HepG2 (cell line): ENCODE data around the gene CDK3. TPM values are rescaled to one million over a fixed set of nuclear protein-coding genes. Genes with fewer than 3 reads are reported as not detected.

Experiments used
- MAFK ChIP-seq, 2 experiments: IDR thresholded peaks in 1 of 2; conservative IDR thresholded peaks in 1 of 2; 2 replicates each; pipeline ENCODE4 v1.6.1; 2011; ENCODE audit warnings: improper control_type of control experiment in 2 of 2, low read length in 2 of 2
- PLRG1 ChIP-seq: fragments of 450-650 bp; conservative IDR thresholded peaks from 2 replicates; pipeline ENCODE4 v1.6.1; 2016
- RARG ChIP-seq: sonication (generic); formaldehyde crosslinking; IDR thresholded peaks from 2 replicates; pipeline ENCODE4 v1.4.0; 2020; ENCODE audit warnings: low read depth, mild to moderate bottlenecking, missing genetic modification reagents
- polyA plus RNA-seq, 8 experiments: library from polyadenylated mRNA; depleted of rRNA in 3 of 8; stranded (reverse) in 7 of 8; unstranded in 1 of 8; fragments of >200 nt; fragmentation: Illumina TruSeq in 4 of 8; extraction: Trizol in 4 of 8; gene quantifications; 2 replicates each; pipeline versions ENCODE4 v1.2.1 to v1.2.3, GENCODE V29; 2011 to 2016; ENCODE audit warnings: low read depth in 4 of 8, missing spikeins in 1 of 8, mixed read lengths in 1 of 8; ENCODE audit not compliant: insufficient read depth in 1 of 8
- total RNA-seq, 5 experiments: library from RNA; depleted of rRNA; stranded (reverse); fragments of >200 nt; fragmentation: Illumina TruSeq; extraction: Trizol; gene quantifications; 2 replicates each; pipeline ENCODE4 v1.2.3, GENCODE V29; 2016; ENCODE audit warnings: low read depth in 1 of 5
- TF ChIP-seq, protein P1 (sequence below): sonication (generic); formaldehyde crosslinking; IDR thresholded peaks from 2 replicates; pipeline ENCODE4 v1.4.0; 2020; ENCODE audit warnings: missing genetic modification reagents
- TF ChIP-seq, protein P2 (sequence below): IDR thresholded peaks from 2 replicates; pipeline ENCODE4 v1.6.1; 2012; ENCODE audit warnings: low read length, improper control_type of control experiment
- TF ChIP-seq, protein P3 (sequence below): sonication (generic); formaldehyde crosslinking; IDR thresholded peaks from 2 replicates; pipeline ENCODE4 v1.4.0; 2020; ENCODE audit warnings: missing genetic modification reagents
- TF ChIP-seq, protein P4 (sequence below): sonication (generic); formaldehyde crosslinking; IDR thresholded peaks from 2 replicates; pipeline ENCODE4 v1.4.0; 2020; ENCODE audit warnings: missing genetic modification reagents, borderline replicate concordance
- TF ChIP-seq, protein P5 (sequence below): sonication (generic); formaldehyde crosslinking; IDR thresholded peaks from 2 replicates; pipeline ENCODE4 v1.4.0; 2020; ENCODE audit warnings: mild to moderate bottlenecking, missing genetic modification reagents, borderline replicate concordance

Gene CDK3
- total and polyA plus RNA-seq, 2 of the 13 experiments (the other 11 are each of a cell fraction or from before 2014, with no cell fraction given), result 5.8 to 11.4 TPM

DNA sequence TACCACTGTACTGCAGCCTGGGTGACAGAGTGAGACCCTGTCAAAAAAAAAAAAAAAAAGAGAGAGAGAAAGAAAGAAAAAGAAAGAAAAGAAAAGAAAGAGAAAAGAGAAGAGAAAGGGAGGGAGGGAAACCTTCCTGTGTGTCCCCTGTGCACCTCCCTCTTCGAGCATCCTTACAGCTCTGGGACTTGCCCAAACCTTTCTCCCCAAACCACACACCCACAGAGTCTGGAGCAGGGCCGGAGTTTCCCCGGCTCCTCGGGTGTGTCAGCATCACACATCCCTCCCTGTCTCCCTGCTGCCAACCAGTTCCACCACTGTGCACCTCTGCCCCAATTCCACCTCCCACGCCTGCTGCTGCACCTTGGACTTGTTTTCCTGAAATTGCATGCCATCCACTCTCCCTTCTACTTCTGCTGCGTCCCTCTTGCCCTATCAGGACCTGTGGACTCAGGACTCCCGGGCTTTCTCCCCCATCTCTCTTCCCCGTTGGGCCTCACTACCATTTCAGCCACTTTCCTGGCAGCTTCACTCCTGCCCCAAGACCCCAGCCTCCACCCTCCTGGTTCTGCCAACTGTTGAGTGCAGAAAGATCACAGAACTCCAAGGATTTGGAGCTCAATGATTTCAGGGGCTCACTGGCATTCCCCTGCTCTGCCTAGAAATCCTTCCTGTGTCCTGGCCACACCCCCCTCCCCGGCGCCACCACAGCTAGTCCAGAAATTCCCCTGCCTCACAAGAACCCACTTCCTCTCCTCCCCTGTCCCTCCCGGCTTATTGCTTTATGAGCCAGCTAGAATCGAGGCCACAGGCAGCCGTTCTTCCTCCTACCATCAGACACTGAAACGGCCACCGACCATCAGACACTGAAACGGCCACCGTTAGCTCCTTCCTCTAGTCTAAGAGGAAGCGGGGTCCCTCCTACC lies 3.7 kb upstream of the CDK3 start (continued):
- TF ChIP-seq, protein P1, sequence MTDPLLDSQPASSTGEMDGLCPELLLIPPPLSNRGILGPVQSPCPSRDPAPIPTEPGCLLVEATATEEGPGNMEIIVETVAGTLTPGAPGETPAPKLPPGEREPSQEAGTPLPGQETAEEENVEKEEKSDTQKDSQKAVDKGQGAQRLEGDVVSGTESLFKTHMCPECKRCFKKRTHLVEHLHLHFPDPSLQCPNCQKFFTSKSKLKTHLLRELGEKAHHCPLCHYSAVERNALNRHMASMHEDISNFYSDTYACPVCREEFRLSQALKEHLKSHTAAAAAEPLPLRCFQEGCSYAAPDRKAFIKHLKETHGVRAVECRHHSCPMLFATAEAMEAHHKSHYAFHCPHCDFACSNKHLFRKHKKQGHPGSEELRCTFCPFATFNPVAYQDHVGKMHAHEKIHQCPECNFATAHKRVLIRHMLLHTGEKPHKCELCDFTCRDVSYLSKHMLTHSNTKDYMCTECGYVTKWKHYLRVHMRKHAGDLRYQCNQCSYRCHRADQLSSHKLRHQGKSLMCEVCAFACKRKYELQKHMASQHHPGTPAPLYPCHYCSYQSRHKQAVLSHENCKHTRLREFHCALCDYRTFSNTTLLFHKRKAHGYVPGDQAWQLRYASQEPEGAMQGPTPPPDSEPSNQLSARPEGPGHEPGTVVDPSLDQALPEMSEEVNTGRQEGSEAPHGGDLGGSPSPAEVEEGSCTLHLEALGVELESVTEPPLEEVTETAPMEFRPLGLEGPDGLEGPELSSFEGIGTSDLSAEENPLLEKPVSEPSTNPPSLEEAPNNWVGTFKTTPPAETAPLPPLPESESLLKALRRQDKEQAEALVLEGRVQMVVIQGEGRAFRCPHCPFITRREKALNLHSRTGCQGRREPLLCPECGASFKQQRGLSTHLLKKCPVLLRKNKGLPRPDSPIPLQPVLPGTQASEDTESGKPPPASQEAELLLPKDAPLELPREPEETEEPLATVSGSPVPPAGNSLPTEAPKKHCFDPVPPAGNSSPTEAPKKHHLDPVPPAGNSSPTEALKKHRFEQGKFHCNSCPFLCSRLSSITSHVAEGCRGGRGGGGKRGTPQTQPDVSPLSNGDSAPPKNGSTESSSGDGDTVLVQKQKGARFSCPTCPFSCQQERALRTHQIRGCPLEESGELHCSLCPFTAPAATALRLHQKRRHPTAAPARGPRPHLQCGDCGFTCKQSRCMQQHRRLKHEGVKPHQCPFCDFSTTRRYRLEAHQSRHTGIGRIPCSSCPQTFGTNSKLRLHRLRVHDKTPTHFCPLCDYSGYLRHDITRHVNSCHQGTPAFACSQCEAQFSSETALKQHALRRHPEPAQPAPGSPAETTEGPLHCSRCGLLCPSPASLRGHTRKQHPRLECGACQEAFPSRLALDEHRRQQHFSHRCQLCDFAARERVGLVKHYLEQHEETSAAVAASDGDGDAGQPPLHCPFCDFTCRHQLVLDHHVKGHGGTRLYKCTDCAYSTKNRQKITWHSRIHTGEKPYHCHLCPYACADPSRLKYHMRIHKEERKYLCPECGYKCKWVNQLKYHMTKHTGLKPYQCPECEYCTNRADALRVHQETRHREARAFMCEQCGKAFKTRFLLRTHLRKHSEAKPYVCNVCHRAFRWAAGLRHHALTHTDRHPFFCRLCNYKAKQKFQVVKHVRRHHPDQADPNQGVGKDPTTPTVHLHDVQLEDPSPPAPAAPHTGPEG (CRISPR knock-in tag), result no peak
- no peak for TF ChIP-seq RARG (CRISPR knock-in tag)
- 0 out of 4 replicates have a peak, but pooled peaks of 1 of the 2 experiments have one; percentile 4 for TF ChIP-seq MAFK (conservative IDR thresholded peaks at IDR 0.05 in 1 of 2, IDR thresholded peaks at IDR 0.05 in 1 of 2; ENCODE audit: low read length in 2 of 2)
- TF ChIP-seq, protein P2, sequence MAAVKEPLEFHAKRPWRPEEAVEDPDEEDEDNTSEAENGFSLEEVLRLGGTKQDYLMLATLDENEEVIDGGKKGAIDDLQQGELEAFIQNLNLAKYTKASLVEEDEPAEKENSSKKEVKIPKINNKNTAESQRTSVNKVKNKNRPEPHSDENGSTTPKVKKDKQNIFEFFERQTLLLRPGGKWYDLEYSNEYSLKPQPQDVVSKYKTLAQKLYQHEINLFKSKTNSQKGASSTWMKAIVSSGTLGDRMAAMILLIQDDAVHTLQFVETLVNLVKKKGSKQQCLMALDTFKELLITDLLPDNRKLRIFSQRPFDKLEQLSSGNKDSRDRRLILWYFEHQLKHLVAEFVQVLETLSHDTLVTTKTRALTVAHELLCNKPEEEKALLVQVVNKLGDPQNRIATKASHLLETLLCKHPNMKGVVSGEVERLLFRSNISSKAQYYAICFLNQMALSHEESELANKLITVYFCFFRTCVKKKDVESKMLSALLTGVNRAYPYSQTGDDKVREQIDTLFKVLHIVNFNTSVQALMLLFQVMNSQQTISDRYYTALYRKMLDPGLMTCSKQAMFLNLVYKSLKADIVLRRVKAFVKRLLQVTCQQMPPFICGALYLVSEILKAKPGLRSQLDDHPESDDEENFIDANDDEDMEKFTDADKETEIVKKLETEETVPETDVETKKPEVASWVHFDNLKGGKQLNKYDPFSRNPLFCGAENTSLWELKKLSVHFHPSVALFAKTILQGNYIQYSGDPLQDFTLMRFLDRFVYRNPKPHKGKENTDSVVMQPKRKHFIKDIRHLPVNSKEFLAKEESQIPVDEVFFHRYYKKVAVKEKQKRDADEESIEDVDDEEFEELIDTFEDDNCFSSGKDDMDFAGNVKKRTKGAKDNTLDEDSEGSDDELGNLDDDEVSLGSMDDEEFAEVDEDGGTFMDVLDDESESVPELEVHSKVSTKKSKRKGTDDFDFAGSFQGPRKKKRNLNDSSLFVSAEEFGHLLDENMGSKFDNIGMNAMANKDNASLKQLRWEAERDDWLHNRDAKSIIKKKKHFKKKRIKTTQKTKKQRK, result no peak
- TF ChIP-seq, protein P3, sequence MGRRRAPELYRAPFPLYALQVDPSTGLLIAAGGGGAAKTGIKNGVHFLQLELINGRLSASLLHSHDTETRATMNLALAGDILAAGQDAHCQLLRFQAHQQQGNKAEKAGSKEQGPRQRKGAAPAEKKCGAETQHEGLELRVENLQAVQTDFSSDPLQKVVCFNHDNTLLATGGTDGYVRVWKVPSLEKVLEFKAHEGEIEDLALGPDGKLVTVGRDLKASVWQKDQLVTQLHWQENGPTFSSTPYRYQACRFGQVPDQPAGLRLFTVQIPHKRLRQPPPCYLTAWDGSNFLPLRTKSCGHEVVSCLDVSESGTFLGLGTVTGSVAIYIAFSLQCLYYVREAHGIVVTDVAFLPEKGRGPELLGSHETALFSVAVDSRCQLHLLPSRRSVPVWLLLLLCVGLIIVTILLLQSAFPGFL, result no peak
- no peak for TF ChIP-seq PLRG1
- TF ChIP-seq, protein P4, sequence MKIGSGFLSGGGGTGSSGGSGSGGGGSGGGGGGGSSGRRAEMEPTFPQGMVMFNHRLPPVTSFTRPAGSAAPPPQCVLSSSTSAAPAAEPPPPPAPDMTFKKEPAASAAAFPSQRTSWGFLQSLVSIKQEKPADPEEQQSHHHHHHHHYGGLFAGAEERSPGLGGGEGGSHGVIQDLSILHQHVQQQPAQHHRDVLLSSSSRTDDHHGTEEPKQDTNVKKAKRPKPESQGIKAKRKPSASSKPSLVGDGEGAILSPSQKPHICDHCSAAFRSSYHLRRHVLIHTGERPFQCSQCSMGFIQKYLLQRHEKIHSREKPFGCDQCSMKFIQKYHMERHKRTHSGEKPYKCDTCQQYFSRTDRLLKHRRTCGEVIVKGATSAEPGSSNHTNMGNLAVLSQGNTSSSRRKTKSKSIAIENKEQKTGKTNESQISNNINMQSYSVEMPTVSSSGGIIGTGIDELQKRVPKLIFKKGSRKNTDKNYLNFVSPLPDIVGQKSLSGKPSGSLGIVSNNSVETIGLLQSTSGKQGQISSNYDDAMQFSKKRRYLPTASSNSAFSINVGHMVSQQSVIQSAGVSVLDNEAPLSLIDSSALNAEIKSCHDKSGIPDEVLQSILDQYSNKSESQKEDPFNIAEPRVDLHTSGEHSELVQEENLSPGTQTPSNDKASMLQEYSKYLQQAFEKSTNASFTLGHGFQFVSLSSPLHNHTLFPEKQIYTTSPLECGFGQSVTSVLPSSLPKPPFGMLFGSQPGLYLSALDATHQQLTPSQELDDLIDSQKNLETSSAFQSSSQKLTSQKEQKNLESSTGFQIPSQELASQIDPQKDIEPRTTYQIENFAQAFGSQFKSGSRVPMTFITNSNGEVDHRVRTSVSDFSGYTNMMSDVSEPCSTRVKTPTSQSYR (CRISPR knock-in tag), result peak; percentile 53; the same call in 1 of the 2 replicates
- TF ChIP-seq, protein P5, sequence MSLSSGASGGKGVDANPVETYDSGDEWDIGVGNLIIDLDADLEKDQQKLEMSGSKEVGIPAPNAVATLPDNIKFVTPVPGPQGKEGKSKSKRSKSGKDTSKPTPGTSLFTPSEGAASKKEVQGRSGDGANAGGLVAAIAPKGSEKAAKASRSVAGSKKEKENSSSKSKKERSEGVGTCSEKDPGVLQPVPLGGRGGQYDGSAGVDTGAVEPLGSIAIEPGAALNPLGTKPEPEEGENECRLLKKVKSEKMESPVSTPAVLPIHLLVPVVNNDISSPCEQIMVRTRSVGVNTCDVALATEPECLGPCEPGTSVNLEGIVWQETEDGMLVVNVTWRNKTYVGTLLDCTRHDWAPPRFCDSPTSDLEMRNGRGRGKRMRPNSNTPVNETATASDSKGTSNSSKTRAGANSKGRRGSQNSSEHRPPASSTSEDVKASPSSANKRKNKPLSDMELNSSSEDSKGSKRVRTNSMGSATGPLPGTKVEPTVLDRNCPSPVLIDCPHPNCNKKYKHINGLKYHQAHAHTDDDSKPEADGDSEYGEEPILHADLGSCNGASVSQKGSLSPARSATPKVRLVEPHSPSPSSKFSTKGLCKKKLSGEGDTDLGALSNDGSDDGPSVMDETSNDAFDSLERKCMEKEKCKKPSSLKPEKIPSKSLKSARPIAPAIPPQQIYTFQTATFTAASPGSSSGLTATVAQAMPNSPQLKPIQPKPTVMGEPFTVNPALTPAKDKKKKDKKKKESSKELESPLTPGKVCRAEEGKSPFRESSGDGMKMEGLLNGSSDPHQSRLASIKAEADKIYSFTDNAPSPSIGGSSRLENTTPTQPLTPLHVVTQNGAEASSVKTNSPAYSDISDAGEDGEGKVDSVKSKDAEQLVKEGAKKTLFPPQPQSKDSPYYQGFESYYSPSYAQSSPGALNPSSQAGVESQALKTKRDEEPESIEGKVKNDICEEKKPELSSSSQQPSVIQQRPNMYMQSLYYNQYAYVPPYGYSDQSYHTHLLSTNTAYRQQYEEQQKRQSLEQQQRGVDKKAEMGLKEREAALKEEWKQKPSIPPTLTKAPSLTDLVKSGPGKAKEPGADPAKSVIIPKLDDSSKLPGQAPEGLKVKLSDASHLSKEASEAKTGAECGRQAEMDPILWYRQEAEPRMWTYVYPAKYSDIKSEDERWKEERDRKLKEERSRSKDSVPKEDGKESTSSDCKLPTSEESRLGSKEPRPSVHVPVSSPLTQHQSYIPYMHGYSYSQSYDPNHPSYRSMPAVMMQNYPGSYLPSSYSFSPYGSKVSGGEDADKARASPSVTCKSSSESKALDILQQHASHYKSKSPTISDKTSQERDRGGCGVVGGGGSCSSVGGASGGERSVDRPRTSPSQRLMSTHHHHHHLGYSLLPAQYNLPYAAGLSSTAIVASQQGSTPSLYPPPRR (CRISPR knock-in tag), result peak; percentile 88
